GM23338 (cell line): ENCODE data around the gene CLIP2. TPM values are rescaled to one million over a fixed set of nuclear protein-coding genes. Genes with fewer than 3 reads are reported as not detected.

Experiments used
- ATAC-seq: fragments of 200-7000 bp; cut with Tn5 transposase; 3 replicates; pipeline ENCODE4 v1.9.1; 2020
- DNase-seq: peaks from one replicate; pipeline ENCODE4 v3.0.0-alpha.2; 2015; ENCODE audit warnings: low spot score
- H2AFZ ChIP-seq: fragments of 200-600 bp; sonication (generic); 2 replicates; pipeline ENCODE4 v1.8.0; 2016; ENCODE audit warnings: antibody characterized with exemption, mild to moderate bottlenecking, moderate library complexity
- H3F3A ChIP-seq: fragments of 200-600 bp; sonication (generic); replicated peaks from 2 replicates; pipeline ENCODE4 v1.8.0; 2017; ENCODE audit warnings: antibody characterized with exemption, mixed run types, low read depth
- H3K27ac ChIP-seq: fragments of 200-600 bp; sonication (generic); 2 replicates; pipeline ENCODE4 v1.6.1; 2016; ENCODE audit warnings: low read depth
- H3K27me3 ChIP-seq: fragments of 200-600 bp; sonication (generic); 2 replicates; pipeline ENCODE4 v1.8.0; 2016; ENCODE audit warnings: mild to moderate bottlenecking, mixed run types, moderate library complexity; ENCODE audit not compliant: insufficient read depth
- H3K36me3 ChIP-seq: fragments of 200-600 bp; sonication (generic); 2 replicates; pipeline ENCODE4 v1.8.0; 2016; ENCODE audit warnings: mild to moderate bottlenecking; ENCODE audit not compliant: insufficient read depth
- H3K4me1 ChIP-seq: fragments of 200-600 bp; sonication (generic); 2 replicates; pipeline ENCODE4 v1.8.0; 2016; ENCODE audit warnings: mild to moderate bottlenecking, moderate library complexity; ENCODE audit not compliant: insufficient read depth
- H3K4me2 ChIP-seq: fragments of 200-600 bp; sonication (generic); 2 replicates; pipeline ENCODE4 v1.7.1; 2017; ENCODE audit warnings: mixed run types
- H3K4me3 ChIP-seq: fragments of 200-600 bp; sonication (generic); 2 replicates; pipeline ENCODE4 v1.6.1; 2016; ENCODE audit warnings: mixed run types
- H3K79me2 ChIP-seq: fragments of 200-600 bp; sonication (generic); replicated peaks from 2 replicates; pipeline ENCODE4 v1.8.0; 2017; ENCODE audit warnings: mild to moderate bottlenecking; ENCODE audit not compliant: insufficient read depth
- H3K9me2 ChIP-seq: fragments of 200-600 bp; sonication (generic); 2 replicates; pipeline ENCODE4 v1.8.0; 2017; ENCODE audit not compliant: insufficient read depth
- H4K20me1 ChIP-seq: fragments of 200-600 bp; sonication (generic); replicated peaks from 2 replicates; pipeline ENCODE4 v1.8.0; 2017; ENCODE audit warnings: mild to moderate bottlenecking; ENCODE audit not compliant: insufficient read depth
- H3K27ac Mint-ChIP-seq: 2 replicates; pipeline ENCODE4 v1.8.0; 2020; ENCODE audit warnings: inconsistent platforms, mild to moderate bottlenecking, moderate library complexity, mixed read lengths
- H3K27me3 Mint-ChIP-seq: 3 replicates; pipeline ENCODE4 v1.8.0; 2022; ENCODE audit warnings: low read depth, mild to moderate bottlenecking, moderate library complexity, mixed read lengths, inconsistent platforms; ENCODE audit not compliant: insufficient read depth, poor library complexity
- H3K36me3 Mint-ChIP-seq: 3 replicates; pipeline ENCODE4 v1.8.0; 2021; ENCODE audit warnings: low read depth, mild to moderate bottlenecking, inconsistent platforms, moderate library complexity, mixed read lengths
- H3K4me1 Mint-ChIP-seq: 3 replicates; pipeline ENCODE4 v1.8.0; 2020; ENCODE audit warnings: mild to moderate bottlenecking, inconsistent platforms, mixed read lengths
- H3K4me3 Mint-ChIP-seq: 3 replicates; pipeline ENCODE4 v1.8.0; 2021; ENCODE audit warnings: moderate library complexity, mild to moderate bottlenecking, inconsistent platforms, mixed read lengths
- H3K9me3 Mint-ChIP-seq: 3 replicates; pipeline ENCODE4 v1.8.0; 2020; ENCODE audit warnings: moderate library complexity, mild to moderate bottlenecking, inconsistent platforms, mixed read lengths
- CTCF ChIP-seq, 2 experiments: fragments of 200-600 bp in 1 of 2; sonication (generic) in 1 of 2; conservative IDR thresholded peaks; 2 replicates each; pipeline versions ENCODE4 v1.5.1 to v1.6.1; 2016 to 2017; ENCODE audit warnings: antibody characterized with exemption in 2 of 2, low read depth in 2 of 2, mild to moderate bottlenecking in 2 of 2, moderate library complexity in 1 of 2
- ETS1 ChIP-seq: IDR thresholded peaks from 2 replicates; pipeline ENCODE4 v1.6.1; 2016; ENCODE audit warnings: antibody characterized with exemption
- ZNF462 ChIP-seq: fragments of 250-450 bp; sonication (Bioruptor Pico); IDR thresholded peaks from 2 replicates; pipeline ENCODE4 v1.5.0; 2020; ENCODE audit warnings: mild to moderate bottlenecking, moderate library complexity
- polyA plus RNA-seq: library from polyadenylated mRNA; unstranded; fragments of >200 nt; fragmentation: Nextera tagmentation; extraction: Ambion mirVana; gene quantifications from 2 replicates; pipeline ENCODE4 v1.2.1, GENCODE V29; 2016
- total RNA-seq: library from RNA; depleted of rRNA; stranded (reverse); fragments of >200 nt; shearing (Covaris generic); gene quantifications from 2 replicates; pipeline ENCODE4 v1.2.3, GENCODE V29; 2014

The CLIP2 gene
- total and polyA plus RNA-seq, 2 experiments from 2014 or later = 8.1 to 51.9 TPM

GRCh38 chr7:74405191-74405898, 116.1 kb downstream of the CLIP2 start (continued):
- TF ChIP-seq ZNF462 (CRISPR knock-in tag) = no peak
- TF ChIP-seq CTCF (conservative IDR thresholded peaks at IDR 0.05; ENCODE audit: low read depth in 2 of 2) = peak; percentile 82 to 88

- Mint-ChIP-seq H3K4me3 (0 out of 3 replicates have a peak overlapping the region, but pooled peaks have one; percentile 27), H3K27ac (no peak overlapping the region), H3K36me3 (peaks cover 20% of the 10 kb centered on the region), H3K4me1 (peaks cover 12% of the 10 kb centered on the region; the same call in 1 of the 3 replicates), H3K9me3 (no peaks in the 10 kb centered on the region), H3K27me3 (peaks cover 14% of the 10 kb centered on the region)
- Histone ChIP-seq H3K27ac (no peak overlapping the region), H3K27me3 (no peaks in the 10 kb centered on the region), H3K4me2 (peak overlapping the region; percentile 79), H3K4me1 (no peaks in the 10 kb centered on the region), H3K9me2 (no peaks in the 10 kb centered on the region), H3K36me3 (no peaks in the 10 kb centered on the region), H3K79me2 (no peaks in the 10 kb centered on the region), H3K4me3 (peak overlapping the region; percentile 42), H2AFZ (no peak overlapping the region), H4K20me1 (no peaks in the 10 kb centered on the region; the same call in 1 of the 2 replicates), H3F3A (peaks cover 3% of the 10 kb centered on the region; the same call in 1 of the 2 replicates)
- ATAC-seq = no peak
- DNase-seq = no peak
- TF ChIP-seq ETS1 (no peak), ZNF462 (CRISPR knock-in tag) (no peak)
These were observed 116.8 kb downstream of the CLIP2 start for GRCh38 chr7:74405899-74406512.
